HEK293 (cell line): Measurements from ENCODE around the gene MIF4GD.

ENCODE experiments used
- CTCF ChIA-PET: fragments of 350-600 bp; formaldehyde crosslinking; extraction: SDS; loops from one replicate; lab custom pipeline; 2021; ENCODE audit warnings: antibody characterized with exemption; lab: Yijun Ruan, JAX
- POLR2A ChIA-PET: fragments of 300-600 bp; formaldehyde crosslinking; extraction: SDS; loops from one replicate; lab custom pipeline; 2020; ENCODE audit warnings: antibody characterized with exemption, inconsistent platforms; lab: Yijun Ruan, JAX
- H3K27ac ChIP-seq: fragments of 200-500 bp; sonication (Bioruptor generic); 2 replicates; pipeline ENCODE4 v1.5.1; 2014; ENCODE audit warnings: low read depth, low read length, control low read depth, inconsistent platforms; ENCODE audit errors: extremely low read depth
- H3K36me3 ChIP-seq, 2 experiments: fragments of 200-500 bp in 1 of 2; sonication (Bioruptor generic) in 1 of 2; 1 replicate in 1 of 2; 2 replicates in 1 of 2; pipeline ENCODE4 v1.5.1; 2014 to 2017; ENCODE audit warnings: inconsistent platforms in 2 of 2, low read length in 2 of 2; ENCODE audit not compliant: control insufficient read depth in 2 of 2, insufficient read depth in 1 of 2
- H3K4me1 ChIP-seq: fragments of 200-500 bp; sonication (Bioruptor generic); 2 replicates; pipeline ENCODE4 v1.5.1; 2014; ENCODE audit warnings: mild to moderate bottlenecking, low read length, inconsistent platforms; ENCODE audit not compliant: control insufficient read depth, insufficient read depth
- H3K4me3 ChIP-seq: 2 replicates; pipeline ENCODE4 v1.5.1; 2011; ENCODE audit warnings: low read depth, mild to moderate bottlenecking, control low read depth, low read length, moderate library complexity
- H3K9me3 ChIP-seq: fragments of 200-500 bp; sonication (Bioruptor generic); 2 replicates; pipeline ENCODE4 v1.5.1; 2014; ENCODE audit warnings: low read depth, low read length, inconsistent platforms; ENCODE audit not compliant: control insufficient read depth, insufficient read depth
- BCL11B ChIP-seq: fragments of 450-650 bp; formaldehyde crosslinking; IDR thresholded peaks from 2 replicates; pipeline ENCODE4 v1.5.1; 2016; ENCODE audit warnings: low read depth, missing biosample characterization, missing genetic modification characterization
- GFI1B ChIP-seq: fragments of 450-650 bp; formaldehyde crosslinking; IDR thresholded peaks from 2 replicates; pipeline ENCODE4 v1.5.1; 2016; ENCODE audit warnings: missing biosample characterization, missing genetic modification characterization
- GLIS1 ChIP-seq: fragments of 450-650 bp; formaldehyde crosslinking; IDR thresholded peaks from 2 replicates; pipeline ENCODE4 v1.5.1; 2016; ENCODE audit warnings: missing biosample characterization, missing genetic modification characterization
- MZF1 ChIP-seq: fragments of 450-650 bp; formaldehyde crosslinking; IDR thresholded peaks from 2 replicates; pipeline ENCODE4 v1.5.1; 2017; ENCODE audit warnings: missing biosample characterization, missing genetic modification characterization, borderline replicate concordance
- PRDM2 ChIP-seq: fragments of 450-650 bp; formaldehyde crosslinking; IDR thresholded peaks from 2 replicates; pipeline ENCODE4 v1.5.1; 2016; ENCODE audit warnings: missing biosample characterization, missing genetic modification characterization, borderline replicate concordance
- PRDM6 ChIP-seq: fragments of 450-650 bp; formaldehyde crosslinking; IDR thresholded peaks from 2 replicates; pipeline ENCODE4 v1.5.1; 2017; ENCODE audit warnings: missing biosample characterization, missing genetic modification characterization
- RBAK ChIP-seq: fragments of 450-650 bp; formaldehyde crosslinking; IDR thresholded peaks from 2 replicates; pipeline ENCODE4 v1.5.1; 2016; ENCODE audit warnings: missing biosample characterization, missing genetic modification characterization
- WT1 ChIP-seq: fragments of 450-650 bp; formaldehyde crosslinking; IDR thresholded peaks from 2 replicates; pipeline ENCODE4 v1.5.1; 2016; ENCODE audit warnings: missing biosample characterization, missing genetic modification characterization
- ZBTB8A ChIP-seq: fragments of 450-650 bp; formaldehyde crosslinking; IDR thresholded peaks from 2 replicates; pipeline ENCODE4 v1.5.1; 2016; ENCODE audit warnings: missing biosample characterization, missing genetic modification characterization
- ZEB2 ChIP-seq: fragments of 450-650 bp; formaldehyde crosslinking; IDR thresholded peaks from 2 replicates; pipeline ENCODE4 v1.5.1; 2016; ENCODE audit warnings: missing biosample characterization, missing genetic modification characterization
- ZFP3 ChIP-seq: fragments of 450-650 bp; formaldehyde crosslinking; IDR thresholded peaks from 2 replicates; pipeline ENCODE4 v1.5.1; 2016; ENCODE audit warnings: low read depth, missing biosample characterization, missing genetic modification characterization
- ZNF146 ChIP-seq: fragments of 450-650 bp; formaldehyde crosslinking; IDR thresholded peaks from 2 replicates; pipeline ENCODE4 v1.5.1; 2016; ENCODE audit warnings: missing biosample characterization, missing genetic modification characterization
- ZNF157 ChIP-seq: fragments of 450-650 bp; formaldehyde crosslinking; IDR thresholded peaks from 2 replicates; pipeline ENCODE4 v1.5.1; 2016; ENCODE audit warnings: missing biosample characterization, missing genetic modification characterization
- ZNF211 ChIP-seq: fragments of 450-650 bp; formaldehyde crosslinking; IDR thresholded peaks from 2 replicates; pipeline ENCODE4 v1.5.1; 2016; ENCODE audit warnings: low read depth, missing biosample characterization, missing genetic modification characterization
- ZNF324 ChIP-seq: fragments of 450-650 bp; formaldehyde crosslinking; IDR thresholded peaks from 2 replicates; pipeline ENCODE4 v1.5.1; 2016; ENCODE audit warnings: missing biosample characterization, missing genetic modification characterization
- ZNF394 ChIP-seq: fragments of 450-650 bp; formaldehyde crosslinking; IDR thresholded peaks from 2 replicates; pipeline ENCODE4 v1.5.1; 2016; ENCODE audit warnings: missing biosample characterization, missing genetic modification characterization, mild to moderate bottlenecking, moderate library complexity, borderline replicate concordance
- ZNF48 ChIP-seq: fragments of 450-650 bp; formaldehyde crosslinking; IDR thresholded peaks from 2 replicates; pipeline ENCODE4 v1.5.1; 2016; ENCODE audit warnings: missing biosample characterization, missing genetic modification characterization
- ZNF530 ChIP-seq: fragments of 450-650 bp; formaldehyde crosslinking; IDR thresholded peaks from 2 replicates; pipeline ENCODE4 v1.5.1; 2016; ENCODE audit warnings: low read depth, missing biosample characterization, missing genetic modification characterization
- ZNF548 ChIP-seq: fragments of 450-650 bp; formaldehyde crosslinking; IDR thresholded peaks from 2 replicates; pipeline ENCODE4 v1.5.1; 2016; ENCODE audit warnings: missing biosample characterization, missing genetic modification characterization
- ZNF561 ChIP-seq: fragments of 450-650 bp; IDR thresholded peaks from 2 replicates; pipeline ENCODE4 v1.5.1; 2018; ENCODE audit warnings: missing biosample characterization, missing genetic modification characterization, borderline replicate concordance
- ZNF585B ChIP-seq: fragments of 450-650 bp; formaldehyde crosslinking; IDR thresholded peaks from 2 replicates; pipeline ENCODE4 v1.5.1; 2016; ENCODE audit warnings: missing biosample characterization, missing genetic modification characterization
- ZNF610 ChIP-seq: fragments of 450-650 bp; formaldehyde crosslinking; IDR thresholded peaks from 2 replicates; pipeline ENCODE4 v1.5.1; 2016; ENCODE audit warnings: missing biosample characterization, missing genetic modification characterization, borderline replicate concordance
- ZNF658 ChIP-seq: fragments of 450-650 bp; formaldehyde crosslinking; IDR thresholded peaks from 2 replicates; pipeline ENCODE4; 2016; ENCODE audit warnings: missing biosample characterization, missing genetic modification characterization
- ZNF664 ChIP-seq: fragments of 450-650 bp; formaldehyde crosslinking; IDR thresholded peaks from 2 replicates; pipeline ENCODE4 v1.5.1; 2016; ENCODE audit warnings: missing biosample characterization, missing genetic modification characterization
- ZNF677 ChIP-seq: fragments of 450-650 bp; IDR thresholded peaks from 2 replicates; pipeline ENCODE4 v1.5.0; 2018; ENCODE audit warnings: missing biosample characterization, mild to moderate bottlenecking, missing genetic modification characterization, moderate library complexity
- ZNF704 ChIP-seq: fragments of 450-650 bp; formaldehyde crosslinking; IDR thresholded peaks from 2 replicates; pipeline ENCODE4 v1.5.1; 2016; ENCODE audit warnings: missing biosample characterization, missing genetic modification characterization
- ZNF830 ChIP-seq: fragments of 450-650 bp; IDR thresholded peaks from 2 replicates; pipeline ENCODE4 v1.5.0; 2018; ENCODE audit warnings: missing biosample characterization, missing genetic modification characterization, low read depth, mild to moderate bottlenecking, moderate library complexity
- ZSCAN5A ChIP-seq: fragments of 450-650 bp; formaldehyde crosslinking; IDR thresholded peaks from 2 replicates; pipeline ENCODE4 v1.5.1; 2016; ENCODE audit warnings: missing biosample characterization, missing genetic modification characterization

Gene MIF4GD

GRCh38 chr17:75240394-75241142 is 30.5 kb downstream of the MIF4GD start:
- Histone ChIP-seq H3K27ac (peak overlapping the region; percentile 17; the same call in 1 of the 2 replicates), H3K4me1 (no peaks in the 10 kb centered on the region), H3K36me3 (peaks cover 32 to 100% of the 10 kb centered on the region in 2 experiments), H3K9me3 (no peaks in the 10 kb centered on the region), H3K4me3 (no peak overlapping the region)
- ChIA-PET CTCF (interaction anchor here (0.6 to 7.4 kb wide), 42 partner anchors 9 to 509 kb away, joined by 3 to 74 read pairs (median 4); partner anchors contain the start of genes GGA3, MIF4GD, MRPS7 and TSEN54), POLR2A (interaction anchor here (0.5 to 3.5 kb wide), 8 partner anchors 9 to 196 kb away, joined by 3 to 26 read pairs (median 4); partner anchors contain the start of genes GGA3, MIF4GD, MRPS7 and SLC25A19)
- TF ChIP-seq ZNF664 = no peak
- TF ChIP-seq PRDM2 (tag by site-specific recombination) = no peak
- no peak for TF ChIP-seq ZNF585B
- TF ChIP-seq ZBTB8A (tag by site-specific recombination) = peak; percentile 67
- 0 out of 2 replicates have a peak, but pooled peaks have one; percentile 63 for TF ChIP-seq ZNF561 (tag by site-specific recombination)
- TF ChIP-seq ZNF704 (tag by site-specific recombination) = no peak
- peak; percentile 89 for TF ChIP-seq GLIS1
- no peak for TF ChIP-seq ZNF324 (tag by site-specific recombination)
- TF ChIP-seq ZSCAN5A = no peak
- no peak for TF ChIP-seq ZNF548 (tag by site-specific recombination)
- TF ChIP-seq ZNF610 (tag by site-specific recombination) = no peak; the same call in 1 of the 2 replicates
- no peak for TF ChIP-seq ZNF658 (tag by site-specific recombination)
- TF ChIP-seq WT1 (tag by site-specific recombination) = peak; percentile 26; the same call in 1 of the 2 replicates
- TF ChIP-seq BCL11B = no peak
- TF ChIP-seq ZNF394 = peak; percentile 69
- TF ChIP-seq ZNF48 = no peak
- no peak for TF ChIP-seq ZNF677
- TF ChIP-seq ZNF211 (tag by site-specific recombination) = no peak
- TF ChIP-seq ZFP3 (tag by site-specific recombination) = no peak
- no peak for TF ChIP-seq ZNF146 (tag by site-specific recombination)
- TF ChIP-seq PRDM6 (tag by site-specific recombination) = no peak
- TF ChIP-seq GFI1B (tag by site-specific recombination) = no peak
- TF ChIP-seq ZEB2 (tag by site-specific recombination) = peak; percentile 45; the same call in 1 of the 2 replicates
- TF ChIP-seq RBAK (tag by site-specific recombination) = no peak
- TF ChIP-seq ZNF157 (tag by site-specific recombination) = no peak
- TF ChIP-seq ZNF830 (tag by site-specific recombination) = no peak
- TF ChIP-seq ZNF530 = no peak
- 0 out of 2 replicates have a peak, but pooled peaks have one; percentile 15 for TF ChIP-seq MZF1
